GM18861 (cell line): Measurements from ENCODE around the gene MYL5.
"Not testable (repeated sequence)": the region's sequence is repeated elsewhere in the genome, so short reads cannot be mapped to it uniquely, and the experiment has no call there.

Source experiments
- ATAC-seq: cut with Tn5 transposase; IDR thresholded peaks from one replicate; pipeline ENCODE4 v1.9.1; 2021; ENCODE audit not compliant: unreplicated experiment

MYL5 gene

GRCh38 chr4:683982-684622 lies 9.8 kb downstream of the MYL5 start:
- no peak for ATAC-seq

GRCh38 chr4:684623-685327 lies 10.4 kb downstream of the MYL5 start:
- no peak for ATAC-seq

GRCh38 chr4:685679-686412 lies 11.5 kb downstream of the MYL5 start:
- no peak for ATAC-seq

- no peak for ATAC-seq
Measured at GRCh38 chr4:686413-687040, 12.2 kb downstream of the MYL5 start.

- no peak for ATAC-seq
Measured at GRCh38 chr4:687048-687970, 13.0 kb downstream of the MYL5 start.

- no peak for ATAC-seq
Measured at GRCh38 chr4:687971-688853, 13.9 kb downstream of the MYL5 start.

- ATAC-seq = no peak
Measured at GRCh38 chr4:688854-689681, 14.7 kb downstream of the MYL5 start, which contains the start of gene SLC49A3. Gene SLC49A3 (minus strand): TSS chr4:689151. CDS start chr4:689127, 24 bp downstream.

GRCh38 chr4:689723-690122 lies 15.4 kb downstream of the MYL5 start:
- ATAC-seq = no peak

GRCh38 chr4:692771-693554 lies 18.6 kb downstream of the MYL5 start:
- no peak for ATAC-seq

GRCh38 chr4:694341-694940 lies 20.1 kb downstream of the MYL5 start:
- not testable (repeated sequence) for ATAC-seq

GRCh38 chr4:699816-700580 lies 25.7 kb downstream of the MYL5 start:
- ATAC-seq = no peak

- no peak for ATAC-seq
Measured at GRCh38 chr4:700587-701264, 26.4 kb downstream of the MYL5 start.

GRCh38 chr4:702618-703048 lies 28.3 kb downstream of the MYL5 start:
- ATAC-seq = no peak

- no peak for ATAC-seq
Measured at GRCh38 chr4:703336-704197, 29.2 kb downstream of the MYL5 start.
